Motor neuron (in vitro differentiated cells): ENCODE results near the gene PANK3. TPM values are rescaled to one million over a fixed set of nuclear protein-coding genes. Genes with fewer than 3 reads are reported as not detected.
"Not testable (repeated sequence)": the region's sequence is repeated elsewhere in the genome, so short reads cannot be mapped to it uniquely, and the experiment has no call there.

Experiments used
- ATAC-seq, 8 experiments: fragments of 200-7000 bp; cut with Tn5 transposase; replicated peaks in 6 of 8; 2 replicates each; pipeline ENCODE4 v1.8.0; 2021; ENCODE audit warnings: mild to moderate bottlenecking in 8 of 8, moderate library complexity in 8 of 8
- H3K27ac ChIP-seq, 2 donors: fragments of 250-450 bp; sonication (Bioruptor Pico); 2 replicates each; pipeline ENCODE4 v1.9.0; 2021; ENCODE audit warnings: antibody characterized with exemption in 2 of 2, mild to moderate bottlenecking in 2 of 2, moderate library complexity in 1 of 2
- H3K4me1 ChIP-seq, 2 donors: fragments of 250-450 bp; sonication (Bioruptor Pico); replicated peaks in 1 of 2; 2 replicates each; pipeline ENCODE4 v1.6.1; 2021; ENCODE audit warnings: antibody characterized with exemption in 2 of 2, mild to moderate bottlenecking in 2 of 2, moderate library complexity in 1 of 2
- H3K4me3 ChIP-seq, 5 donors: fragments of 250-450 bp; sonication (Bioruptor Pico); 2 replicates each; pipeline ENCODE4 v1.9.0; 2021; ENCODE audit warnings: antibody characterized with exemption in 5 of 5, mild to moderate bottlenecking in 5 of 5, moderate library complexity in 4 of 5
- WGBS, 10 experiments: fragments of 450-650 bp; shearing (Covaris generic); methylation state at CpG; one replicate each; pipeline ENCODE4 v1.0.0; 2022; 5-methylcytosine and 5-hydroxymethylcytosine counted together
- in situ Hi-C, 9 experiments: fragments of 400-800 bp; cut with MboI; loops; one replicate each; pipeline ENCODE4 v1.15.0; 2021; ENCODE audit warnings: low sequenced_read_pairs in 9 of 9, low pct_unique_long_range_greater_than_20kb in 2 of 9; ENCODE audit not compliant: unreplicated experiment in 9 of 9
- total RNA-seq, 8 experiments: library from RNA; unstranded; fragments of 300-600 nt; gene quantifications; 2 replicates each; pipeline versions ENCODE4 v1.2.3 to v1.2.4, GENCODE V29; 2022

Gene PANK3
- total RNA-seq, 8 experiments from 2014 or later = 44.3 to 82.0 (median 65.6) TPM

DNA sequence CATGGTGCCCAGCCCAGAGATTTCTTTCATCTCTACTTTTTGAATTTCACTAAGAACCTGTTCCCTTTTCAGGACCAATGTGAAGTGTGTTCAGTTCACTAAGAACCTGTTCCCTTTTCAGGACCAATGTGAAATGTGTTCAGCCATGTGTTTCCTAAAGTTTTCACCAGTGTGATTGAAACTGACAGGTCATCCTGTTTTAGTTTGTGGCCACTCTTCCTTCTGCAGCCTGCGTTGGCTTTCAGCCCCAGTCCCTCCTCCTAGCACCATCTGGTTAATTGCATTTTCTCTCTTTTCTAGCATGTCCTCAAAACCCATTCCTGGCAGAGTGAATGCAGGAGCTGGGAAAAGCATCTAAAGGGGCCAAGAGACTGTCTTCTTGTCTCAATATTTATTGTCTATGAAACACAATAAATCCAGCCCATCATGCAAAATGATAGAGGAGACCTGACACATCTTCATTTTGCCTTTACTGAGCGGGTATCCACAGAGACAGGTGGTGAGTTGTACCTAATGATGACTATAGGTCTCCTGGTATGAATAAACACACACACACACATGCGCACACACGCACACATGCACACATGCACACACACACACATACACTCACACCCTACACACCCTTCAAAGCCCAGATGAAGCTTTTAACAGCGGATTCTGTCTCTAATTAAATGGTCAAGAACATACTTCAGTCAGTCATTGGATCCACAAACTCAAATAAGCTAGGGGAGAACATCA lies 6.1 kb upstream of the PANK3 start:
- WGBS, 10 experiments = 10 to 80% (median 39%) methylated on average over 1 to 4 of the region's 5 CpGs; no CpG with 5 or more reads in 2 of the 10 experiments
- in situ Hi-C loops = no loop called here
- Histone ChIP-seq H3K4me3 (no peak overlapping the region), H3K27ac (no peak overlapping the region), H3K4me1 (peaks cover 10 to 20% of the 10 kb centered on the region in 2 donors)
- peak; percentile 25 to 79 (median 36) for ATAC-seq

DNA sequence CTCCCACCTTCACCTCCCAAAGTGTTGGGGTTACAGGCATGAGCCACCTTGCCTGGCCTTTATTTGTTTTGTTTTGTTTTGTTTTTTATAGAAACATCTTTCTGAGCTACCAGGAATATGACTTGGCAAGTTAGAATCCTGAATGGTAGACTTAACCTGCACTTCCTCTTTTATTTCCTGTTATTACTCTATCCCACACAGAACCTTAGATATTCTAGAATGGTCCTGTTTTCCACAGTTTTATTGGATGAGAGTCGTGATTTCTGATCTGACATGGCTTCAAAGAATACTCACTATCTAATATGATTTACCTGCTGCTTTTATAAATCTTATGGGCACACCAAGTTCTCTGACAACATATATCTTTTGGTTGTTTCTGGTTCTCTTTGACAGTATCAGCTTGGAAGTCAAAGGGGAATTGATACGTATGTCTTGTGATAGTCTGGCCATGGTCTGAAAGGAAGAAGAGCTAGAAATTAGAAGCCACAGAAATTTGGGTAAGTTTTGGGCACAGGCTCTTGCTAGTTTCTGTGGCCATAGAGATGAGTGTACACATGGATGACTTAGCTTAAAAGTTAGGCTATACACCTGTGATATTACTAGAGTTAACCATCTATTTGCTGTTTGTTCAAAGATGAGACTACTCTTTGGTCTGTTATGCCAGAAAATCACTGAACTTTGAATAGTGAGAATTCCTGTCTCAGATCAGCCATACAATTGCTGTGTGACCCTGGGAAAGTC lies 4.7 kb upstream of the PANK3 start:
- Histone ChIP-seq H3K4me3 (no peak overlapping the region), H3K27ac (no peak overlapping the region), H3K4me1 (peaks cover 12 to 22% of the 10 kb centered on the region in 2 donors)
- no peak for ATAC-seq
- WGBS, 10 experiments = 13 to 100% (median 86%) methylated on average over 1 to 2 of the region's 2 CpGs; no CpG with 5 or more reads in 1 of the 10 experiments
- in situ Hi-C loops = no loop called here

DNA sequence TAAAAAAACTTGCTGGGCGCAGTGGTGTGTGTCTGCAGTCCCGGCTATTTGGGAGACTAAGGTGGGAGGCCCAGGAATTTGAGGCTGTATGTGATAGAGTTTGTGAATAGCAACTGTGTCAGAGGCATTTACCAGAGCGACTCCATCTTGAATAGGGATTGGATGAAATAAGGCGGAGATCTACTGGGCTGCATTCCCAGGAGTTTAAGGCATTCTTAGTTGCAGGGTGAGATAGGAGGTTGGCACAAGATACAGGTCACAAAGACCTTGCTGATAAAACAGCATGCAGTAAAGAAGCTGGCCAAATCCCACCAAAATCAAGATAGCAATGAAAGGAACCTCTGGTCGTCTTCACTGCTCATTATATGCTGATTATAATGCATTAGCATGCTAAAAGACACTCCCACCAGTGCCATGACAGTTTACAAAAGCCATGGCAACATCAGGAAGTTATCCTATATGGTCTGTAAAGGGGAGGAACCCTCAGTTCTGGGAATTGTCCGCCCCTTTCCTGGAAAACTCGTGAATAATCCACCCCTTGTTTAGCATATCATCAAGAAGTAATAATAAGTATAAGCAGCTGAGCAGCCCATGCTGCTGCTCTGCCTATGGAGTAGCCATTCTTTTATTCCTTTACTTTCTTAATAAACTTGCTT lies 1.8 kb upstream of the PANK3 start:
- in situ Hi-C loops, H3K27ac ChIP-seq, H3K4me3 ChIP-seq, ATAC-seq: not testable (repeated sequence)
- WGBS, 10 experiments = 17 to 100% (median 88%) methylated on average over 1 to 5 of the region's 7 CpGs
- peaks cover 15 to 36% of the 10 kb centered on the region in 2 donors for H3K4me1 ChIP-seq

DNA sequence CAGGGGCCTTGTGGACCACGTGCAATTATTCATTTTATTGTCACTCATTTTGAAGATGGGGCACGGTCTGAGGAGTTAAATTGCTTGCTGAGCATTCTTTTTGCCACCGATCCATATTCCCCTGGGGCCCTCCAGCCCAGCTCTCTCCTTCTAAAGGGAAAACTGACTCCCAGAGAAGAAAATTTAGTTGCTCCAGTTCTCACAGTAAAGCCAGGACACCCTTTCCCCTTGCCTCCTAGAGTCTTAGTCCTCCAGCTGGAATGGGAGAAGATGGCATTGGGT lies 1.0 kb upstream of the PANK3 start:
- no peak for ATAC-seq
- 0 to 28% (median 7%) methylated on average over 2 to 3 of the region's 3 CpGs; no CpG with 5 or more reads in 2 of the 10 experiments for WGBS, 10 experiments
- H3K27ac ChIP-seq = peak overlapping the region; percentile 89 to 95
- in situ Hi-C loops = no loop called here
- peak overlapping the region; percentile 36 to 95 (median 41) for H3K4me3 ChIP-seq
- peaks cover 9 to 30% of the 10 kb centered on the region in 2 donors for H3K4me1 ChIP-seq

DNA sequence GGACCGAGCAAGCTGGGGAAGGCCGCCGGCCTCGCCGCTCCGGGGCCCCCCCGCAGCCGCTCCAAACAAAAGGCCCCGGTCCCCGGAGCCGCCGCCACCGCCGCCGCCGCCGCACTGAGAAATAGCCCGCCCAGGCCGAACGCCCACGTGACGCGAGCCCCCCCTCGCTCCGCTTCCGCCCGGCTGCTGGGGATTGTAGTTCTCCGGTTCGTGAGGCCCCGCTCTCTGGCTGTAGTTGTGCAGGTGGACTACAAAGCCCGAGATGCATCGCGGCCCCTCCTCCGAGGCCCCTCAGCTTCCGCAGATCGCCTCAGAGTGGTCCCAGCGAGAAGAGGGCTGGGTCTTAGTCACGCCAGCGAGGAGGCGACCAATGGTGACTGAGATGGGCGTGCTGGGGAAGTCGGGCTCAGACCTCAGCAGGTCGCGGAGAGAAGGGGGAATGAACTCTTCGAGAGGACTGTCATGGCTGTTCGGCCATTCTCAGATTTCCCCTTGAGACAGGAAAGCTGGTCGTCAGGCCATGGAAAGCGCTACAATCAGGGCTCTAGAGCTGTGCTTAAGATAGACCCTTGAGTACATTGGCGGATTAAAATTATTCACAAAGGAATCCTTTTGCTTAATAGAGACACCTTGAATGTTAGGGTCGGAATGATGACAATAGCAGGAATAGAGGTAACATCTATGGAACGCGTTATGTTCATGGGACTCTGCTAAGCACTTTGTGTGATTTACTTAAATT lies 489 bp upstream of the PANK3 start:
- 0 to 10% (median 6%) methylated on average over 2 to 16 of the region's 52 CpGs; no CpG with 5 or more reads in 3 of the 10 experiments for WGBS, 10 experiments
- peak; percentile 91 to 97 (median 96) for ATAC-seq
- in situ Hi-C loops = no loop called here
- Histone ChIP-seq H3K4me1 (peaks cover 9 to 27% of the 10 kb centered on the region in 2 donors), H3K27ac (peak overlapping the region; percentile 94 to 95), H3K4me3 (peak overlapping the region; percentile 73 to 95 (median 84))

DNA sequence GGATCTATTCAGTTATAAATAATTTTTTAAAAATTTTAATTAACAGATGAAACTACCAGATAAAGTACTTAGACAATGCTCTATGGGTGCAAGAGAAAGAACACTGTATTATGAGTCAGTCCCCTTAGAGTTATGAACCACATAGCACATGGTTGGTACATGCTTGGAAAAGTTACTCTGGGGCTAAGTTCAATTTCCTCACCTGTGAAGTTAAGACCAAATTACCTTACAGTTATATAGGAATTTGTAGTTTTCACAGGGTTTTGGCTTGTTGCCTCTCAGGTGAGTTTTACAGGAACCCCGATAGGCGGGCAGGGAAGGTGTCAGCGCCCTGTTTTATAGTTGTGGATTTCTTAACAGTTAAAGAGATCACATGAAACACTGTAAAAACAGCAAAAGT lies 1.2 kb downstream of the PANK3 start:
- no peak overlapping the region for H3K27ac ChIP-seq
- in situ Hi-C loops = no loop called here
- ATAC-seq = no peak
- peaks cover 9 to 27% of the 10 kb centered on the region in 2 donors for H3K4me1 ChIP-seq
- peak overlapping the region; percentile 73 to 95 (median 84) for H3K4me3 ChIP-seq
- 0 to 18% (median 6%) methylated on average over 1 to 3 of the region's 3 CpGs; no CpG with 5 or more reads in 3 of the 10 experiments for WGBS, 10 experiments

DNA sequence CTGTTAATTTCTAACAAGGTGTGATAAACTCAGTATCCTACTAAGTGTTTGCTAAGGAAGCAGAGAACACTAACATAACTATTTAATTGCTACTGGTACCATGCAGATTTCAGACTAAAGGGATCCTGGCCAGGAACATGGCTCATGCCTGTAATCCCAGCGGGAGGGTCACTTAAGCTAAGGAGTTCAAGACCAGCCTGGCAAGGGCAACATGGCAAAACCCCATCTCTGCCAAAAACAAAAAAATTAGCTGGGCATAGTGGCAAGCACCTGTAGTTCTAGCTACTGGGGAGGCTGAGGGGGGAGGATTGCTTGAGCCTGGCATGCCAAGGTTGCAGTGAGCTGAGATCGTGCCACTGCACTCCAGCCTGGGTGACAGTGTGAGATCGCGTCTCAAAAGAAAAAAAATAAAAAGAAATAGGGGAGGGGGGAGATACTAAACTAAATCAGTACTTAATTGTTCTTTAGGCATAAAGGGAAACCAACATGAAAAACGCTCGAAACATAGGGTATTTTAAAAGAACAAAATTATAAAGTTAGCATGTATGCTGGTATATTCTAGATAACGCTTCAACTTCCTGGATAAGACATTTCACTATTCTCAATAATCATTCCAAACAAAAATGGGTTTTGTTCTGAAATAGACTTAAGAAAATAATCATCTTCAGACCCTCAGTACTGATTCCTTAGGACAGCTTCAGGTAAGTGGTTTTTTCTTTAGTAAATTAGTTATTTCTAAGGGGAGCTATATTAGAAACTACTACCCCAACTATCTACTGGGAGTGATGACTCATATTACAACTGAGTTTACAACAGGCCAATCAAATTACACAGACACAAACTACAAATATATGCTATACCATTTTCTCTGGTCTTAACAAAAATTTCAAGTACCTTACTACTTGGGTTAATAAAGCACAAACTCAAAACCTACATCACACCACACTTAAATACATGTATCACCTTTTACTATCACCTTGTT lies 3.5 kb downstream of the PANK3 start:
- Histone ChIP-seq H3K4me1 (peaks cover 9 to 22% of the 10 kb centered on the region in 2 donors), H3K4me3 (peak overlapping the region in 1 of 5 donors; percentile 12), H3K27ac (no peak overlapping the region)
- in situ Hi-C loops = no loop called here
- ATAC-seq = no peak
- WGBS, 10 experiments = 81 to 100% (median 90%) methylated on average over 3 to 7 of the region's 7 CpGs

DNA sequence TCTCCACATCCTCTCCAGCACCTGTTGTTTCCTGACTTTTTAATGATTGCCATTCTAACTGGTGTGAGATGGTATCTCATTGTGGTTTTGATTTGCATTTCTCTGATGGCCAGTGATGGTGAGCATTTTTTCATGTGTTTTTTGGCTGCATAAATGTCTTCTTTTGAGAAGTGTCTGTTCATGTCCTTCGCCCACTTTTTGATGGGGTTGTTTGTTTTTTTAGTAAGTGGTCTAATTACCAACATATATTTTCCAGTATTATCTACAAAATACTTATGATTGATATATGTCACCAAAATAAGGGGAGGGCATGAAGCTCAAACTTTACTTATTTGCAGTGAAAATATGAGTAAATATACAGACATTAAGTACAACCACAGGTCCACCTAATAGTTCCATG lies 5.0 kb downstream of the PANK3 start:
- H3K4me3 ChIP-seq, in situ Hi-C loops, ATAC-seq, H3K27ac ChIP-seq: not testable (repeated sequence)
- H3K4me1 ChIP-seq = peaks cover 3 to 16% of the 10 kb centered on the region in 2 donors
- WGBS, 10 experiments = no CpG with 5 or more reads among the region's 1 CpG

DNA sequence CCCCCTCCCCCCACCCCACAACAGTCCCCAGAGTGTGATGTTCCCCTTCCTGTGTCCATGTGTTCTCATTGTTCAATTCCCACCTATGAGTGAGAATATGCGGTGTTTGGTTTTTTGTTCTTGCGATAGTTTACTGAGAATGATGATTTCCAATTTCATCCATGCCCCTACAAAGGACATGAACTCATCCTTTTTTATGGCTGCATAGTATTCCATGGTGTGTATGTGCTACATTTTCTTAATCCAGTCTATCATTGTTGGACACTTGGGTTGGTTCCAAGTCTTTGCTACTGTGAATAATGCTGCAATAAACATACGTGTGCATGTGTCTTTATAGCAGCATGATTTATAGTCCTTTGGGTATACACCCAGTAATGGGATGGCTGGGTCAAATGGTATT lies 5.5 kb downstream of the PANK3 start:
- in situ Hi-C loops, H3K4me3 ChIP-seq, H3K27ac ChIP-seq, ATAC-seq: not testable (repeated sequence)
- no CpG with 5 or more reads among the region's 3 CpGs for WGBS, 10 experiments
- H3K4me1 ChIP-seq = peaks cover 3 to 16% of the 10 kb centered on the region in 2 donors

DNA sequence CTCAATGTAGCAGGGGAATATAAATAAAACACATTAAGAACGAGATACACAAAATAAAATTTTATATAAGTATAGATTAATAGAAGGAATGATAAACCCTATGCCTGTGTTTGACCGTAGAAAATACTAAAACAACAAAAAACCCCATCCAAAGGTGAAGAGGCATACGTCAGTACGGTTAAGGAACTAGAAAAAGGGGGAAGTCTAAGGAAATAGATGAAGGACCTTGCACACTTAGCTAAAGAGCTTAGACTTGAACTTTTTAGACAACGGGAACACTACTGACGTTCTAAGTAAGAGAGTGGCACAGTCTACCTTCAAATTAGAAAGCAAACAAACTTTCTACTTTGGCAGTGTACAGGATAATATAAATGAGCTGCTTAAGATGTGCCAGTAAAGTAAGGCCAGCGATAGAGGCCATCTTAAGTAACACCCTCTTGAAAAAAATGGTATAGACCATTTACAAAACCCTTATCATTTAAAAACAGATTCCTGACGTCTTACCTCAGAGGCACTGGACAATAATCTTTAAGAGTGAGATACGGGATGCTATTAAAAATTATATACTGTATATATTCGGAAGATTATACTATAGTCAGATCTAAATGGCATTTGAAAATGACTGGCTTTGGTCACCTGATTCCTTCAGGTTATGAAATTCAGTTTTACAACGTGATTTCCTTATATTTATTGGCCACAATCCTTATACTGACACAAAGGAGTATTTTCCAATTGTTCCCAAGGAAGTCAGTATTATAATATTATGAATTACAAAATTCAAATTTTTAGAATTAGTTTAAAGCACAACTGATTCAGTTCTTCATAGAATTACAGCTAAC lies 8.5 kb downstream of the PANK3 start:
- no peak for ATAC-seq
- H3K4me3 ChIP-seq = no peak overlapping the region
- H3K27ac ChIP-seq = no peak overlapping the region
- WGBS, 10 experiments = 88 to 100% (median 96%) methylated on average over 4 to 10 of the region's 11 CpGs
- in situ Hi-C loops = no loop called here
- no peaks in the 10 kb centered on the region for H3K4me1 ChIP-seq

DNA sequence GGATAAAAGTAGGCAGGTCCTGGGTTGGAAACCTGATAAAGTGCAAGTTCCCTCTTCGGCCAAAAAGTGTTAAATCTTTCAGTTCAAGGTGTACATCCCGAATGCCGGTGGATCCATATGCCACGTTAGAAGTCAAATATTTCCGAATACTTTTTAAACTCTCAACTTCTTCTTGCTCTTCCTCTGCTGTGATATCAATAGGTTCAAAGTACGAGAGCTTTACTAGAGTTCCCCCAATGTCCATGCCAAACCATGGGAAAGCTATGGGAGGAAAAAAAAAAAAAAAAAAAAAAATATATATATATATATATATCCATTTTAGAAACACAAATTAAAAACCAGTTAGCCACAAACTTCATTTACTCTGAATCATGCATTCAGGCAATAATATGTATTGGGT lies 10.4 kb downstream of the PANK3 start:
- Histone ChIP-seq H3K4me1 (no peaks in the 10 kb centered on the region), H3K27ac (no peak overlapping the region), H3K4me3 (no peak overlapping the region)
- ATAC-seq = no peak
- WGBS, 10 experiments = 91 to 100% (median 98%) methylated on average over 2 to 6 of the region's 6 CpGs; no CpG with 5 or more reads in 3 of the 10 experiments
- in situ Hi-C loops = no loop called here
